ENCODE results near the gene ERC2. TPM values are rescaled to one million over a fixed set of nuclear protein-coding genes. Genes with fewer than 3 reads are reported as not detected.

Gene ERC2
- total and polyA plus RNA-seq, 2 of the 13 experiments (the other 11 are each of a cell fraction or from before 2014, with no cell fraction given): 0.16 to 0.22 TPM

DNA sequence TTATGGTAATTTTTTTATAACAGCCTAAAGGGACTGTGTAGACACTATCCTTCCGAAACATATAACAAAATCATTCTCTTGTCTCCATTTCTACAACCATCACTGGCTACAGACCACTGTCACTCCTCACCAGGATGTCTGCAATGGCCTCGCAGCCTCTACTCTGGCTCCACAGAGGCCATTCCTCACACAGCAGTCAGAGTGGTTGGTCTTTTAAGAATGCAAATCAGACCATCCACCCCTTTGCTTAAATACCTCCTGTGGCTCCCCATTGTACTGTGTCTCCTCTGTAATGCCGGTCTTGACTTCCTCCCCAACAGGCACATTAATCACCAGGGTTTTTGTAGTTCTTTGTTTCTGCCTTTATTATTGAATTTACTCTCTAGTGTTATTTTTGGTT lies 344.8 kb downstream of the ERC2 start:
- FAIRE-seq: no peak
- no peaks in the 10 kb centered on the region for H3K9me3 ChIP-seq (ENCODE audit: low read length)
- no TSS peak for BruUV-seq (replicated peaks)
- TF ChIP-seq ZNF615 (CRISPR knock-in tag; IDR thresholded peaks at IDR 0.05; ENCODE audit: borderline replicate concordance): no peak
- no peak for TF ChIP-seq ZNF10 (CRISPR knock-in tag; IDR thresholded peaks at IDR 0.05; ENCODE audit: borderline replicate concordance, low read depth)
- no peak for TF ChIP-seq ZNF792 (CRISPR knock-in tag; IDR thresholded peaks at IDR 0.05)
- TF ChIP-seq, protein P1, sequence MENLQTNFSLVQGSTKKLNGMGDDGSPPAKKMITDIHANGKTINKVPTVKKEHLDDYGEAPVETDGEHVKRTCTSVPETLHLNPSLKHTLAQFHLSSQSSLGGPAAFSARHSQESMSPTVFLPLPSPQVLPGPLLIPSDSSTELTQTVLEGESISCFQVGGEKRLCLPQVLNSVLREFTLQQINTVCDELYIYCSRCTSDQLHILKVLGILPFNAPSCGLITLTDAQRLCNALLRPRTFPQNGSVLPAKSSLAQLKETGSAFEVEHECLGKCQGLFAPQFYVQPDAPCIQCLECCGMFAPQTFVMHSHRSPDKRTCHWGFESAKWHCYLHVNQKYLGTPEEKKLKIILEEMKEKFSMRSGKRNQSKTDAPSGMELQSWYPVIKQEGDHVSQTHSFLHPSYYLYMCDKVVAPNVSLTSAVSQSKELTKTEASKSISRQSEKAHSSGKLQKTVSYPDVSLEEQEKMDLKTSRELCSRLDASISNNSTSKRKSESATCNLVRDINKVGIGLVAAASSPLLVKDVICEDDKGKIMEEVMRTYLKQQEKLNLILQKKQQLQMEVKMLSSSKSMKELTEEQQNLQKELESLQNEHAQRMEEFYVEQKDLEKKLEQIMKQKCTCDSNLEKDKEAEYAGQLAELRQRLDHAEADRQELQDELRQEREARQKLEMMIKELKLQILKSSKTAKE (CRISPR knock-in tag; IDR thresholded peaks at IDR 0.05; ENCODE audit: borderline replicate concordance): no peak
- no peak for TF ChIP-seq THAP11 (CRISPR knock-in tag; IDR thresholded peaks at IDR 0.05)
- ChIA-PET POLR2A (no interaction called here), CTCF (ENCODE audit: low intra/inter-chr PET ratio, low total read pairs) (no interaction called here)
- H2AFZ ChIP-seq (ENCODE audit: low read length): no peak overlapping the region
- H3K36me3 ChIP-seq (replicated peaks in 1 of 2; ENCODE audit: control insufficient read depth in 1 of 2, insufficient read depth in 2 of 2, low read length in 2 of 2): no peaks in the 10 kb centered on the region
- intact Hi-C loops (cut with micrococcal nuclease; ENCODE audit: unreplicated experiment) (no loop called here), in situ Hi-C loops (cut with HindIII; ENCODE audit: extremely low pct_ligation_motif_present, low pct_unique_long_range_greater_than_20kb) (no loop called here)
- H3K4me1 ChIP-seq (ENCODE audit: insufficient read depth, low read length): no peaks in the 10 kb centered on the region
- H3K9ac ChIP-seq (ENCODE audit: insufficient read depth, low read depth, low read length): no peak overlapping the region
- no peak overlapping the region for H3K27ac ChIP-seq (ENCODE audit: extremely low read length, insufficient read depth, low read length)
- H4K20me1 ChIP-seq (ENCODE audit: insufficient read depth, low read length): no peaks in the 10 kb centered on the region
- H3K4me2 ChIP-seq (ENCODE audit: low read depth, low read length): no peak overlapping the region
- H3K79me2 ChIP-seq (ENCODE audit: insufficient read depth, low read length): no peaks in the 10 kb centered on the region
- no peaks in the 10 kb centered on the region for H3K27me3 ChIP-seq (ENCODE audit: control insufficient read depth in 1 of 2, insufficient read depth in 2 of 2, low read length in 2 of 2)
- DNase-seq (ENCODE audit: low spot score): no peak
- no peak overlapping the region for H3K4me3 ChIP-seq (replicated peaks in 1 of 3; ENCODE audit: insufficient read depth in 1 of 3, low read depth in 2 of 3, low read length in 3 of 3)
- ATAC-seq: no peak
- WGBS (ENCODE audit: low lambda C conversion rate): 2% methylated on average over 3 of the region's 3 CpGs

DNA sequence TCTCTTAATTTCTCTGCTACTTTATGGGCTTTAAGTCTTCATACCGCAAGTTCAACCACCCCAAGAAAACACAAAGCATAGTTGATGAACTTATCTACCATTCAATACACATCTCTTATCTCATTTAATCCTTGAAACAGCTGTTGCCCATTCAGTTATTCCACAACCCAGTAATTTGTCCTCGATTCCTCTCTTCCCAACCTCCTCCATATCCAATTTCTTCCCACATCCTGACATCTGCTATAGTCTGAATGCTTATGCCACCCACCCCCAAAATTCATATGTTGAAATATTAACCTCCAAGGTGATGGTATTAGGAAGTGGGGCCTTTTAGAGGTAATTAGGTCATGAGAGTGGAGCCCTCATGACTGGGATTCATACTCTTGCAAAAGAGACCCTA lies 345.4 kb downstream of the ERC2 start:
- Histone ChIP-seq H3K36me3 (replicated peaks in 1 of 2; ENCODE audit: control insufficient read depth in 1 of 2, insufficient read depth in 2 of 2, low read length in 2 of 2) (no peaks in the 10 kb centered on the region), H3K4me2 (ENCODE audit: low read depth, low read length) (no peak overlapping the region), H3K9me3 (ENCODE audit: low read length) (no peaks in the 10 kb centered on the region), H2AFZ (ENCODE audit: low read length) (no peak overlapping the region), H3K4me3 (replicated peaks in 1 of 3; ENCODE audit: insufficient read depth in 1 of 3, low read depth in 2 of 3, low read length in 3 of 3) (no peak overlapping the region), H4K20me1 (ENCODE audit: insufficient read depth, low read length) (no peaks in the 10 kb centered on the region), H3K79me2 (ENCODE audit: insufficient read depth, low read length) (no peaks in the 10 kb centered on the region), H3K4me1 (ENCODE audit: insufficient read depth, low read length) (no peaks in the 10 kb centered on the region), H3K27me3 (ENCODE audit: control insufficient read depth in 1 of 2, insufficient read depth in 2 of 2, low read length in 2 of 2) (no peaks in the 10 kb centered on the region), H3K27ac (ENCODE audit: extremely low read length, insufficient read depth, low read length) (no peak overlapping the region), H3K9ac (ENCODE audit: insufficient read depth, low read depth, low read length) (no peak overlapping the region)
- intact Hi-C loops (cut with micrococcal nuclease; ENCODE audit: unreplicated experiment): no loop called here
- in situ Hi-C loops (cut with HindIII; ENCODE audit: extremely low pct_ligation_motif_present, low pct_unique_long_range_greater_than_20kb): no loop called here
- ChIA-PET CTCF (ENCODE audit: low intra/inter-chr PET ratio, low total read pairs) (no interaction called here), POLR2A (no interaction called here)
- no TSS peak for BruUV-seq (replicated peaks)
- no peak for TF ChIP-seq FOXM1 (CRISPR knock-in tag; IDR thresholded peaks at IDR 0.05)
- no peak for TF ChIP-seq MEIS1 (CRISPR knock-in tag; IDR thresholded peaks at IDR 0.05; ENCODE audit: borderline replicate concordance)
- TF ChIP-seq ZNF660 (CRISPR knock-in tag; IDR thresholded peaks at IDR 0.05; ENCODE audit: borderline replicate concordance, low read depth): no peak
- no peak for TF ChIP-seq GTF3A (CRISPR knock-in tag; conservative IDR thresholded peaks at IDR 0.05)
- ATAC-seq (no peak), DNase-seq (ENCODE audit: low spot score) (no peak), FAIRE-seq (no peak)
- 23% methylated on average over 2 of the region's 2 CpGs for WGBS (ENCODE audit: low lambda C conversion rate)
